SK-N-SH treated with all-trans-retinoic acid at 6 μM for 48 hours (cell line): ENCODE results near the gene DOC2B.

ENCODE experiments used
- RARB ChIP-seq: fragments of 250-450 bp; sonication (Bioruptor Pico); IDR thresholded peaks from 2 replicates; pipeline ENCODE4 v1.8.0; 2021; ENCODE audit warnings: mild to moderate bottlenecking, moderate library complexity
- TCF4 ChIP-seq: fragments of 250-450 bp; sonication (Bioruptor Pico); IDR thresholded peaks from 2 replicates; pipeline ENCODE4 v1.8.0; 2021; ENCODE audit warnings: mild to moderate bottlenecking, moderate library complexity, borderline replicate concordance
- ZNF70 ChIP-seq: fragments of 450-650 bp; formaldehyde crosslinking; IDR thresholded peaks from 2 replicates; pipeline ENCODE4 v1.5.0; 2020; ENCODE audit warnings: mild to moderate bottlenecking, moderate library complexity
- ZNF8 ChIP-seq: fragments of 450-650 bp; formaldehyde crosslinking; IDR thresholded peaks from 2 replicates; pipeline ENCODE4 v1.5.0; 2020; ENCODE audit warnings: mild to moderate bottlenecking, moderate library complexity
- TF ChIP-seq, protein P1 (sequence below): fragments of 250-450 bp; sonication (Bioruptor Pico); IDR thresholded peaks from 2 replicates; pipeline ENCODE4 v1.8.0; 2021; ENCODE audit warnings: low read depth, mild to moderate bottlenecking, moderate library complexity, borderline replicate concordance
- TF ChIP-seq, protein P2 (sequence below): fragments of 250-450 bp; sonication (Bioruptor Pico); IDR thresholded peaks from 2 replicates; pipeline ENCODE4 v1.5.0; 2020; ENCODE audit warnings: mild to moderate bottlenecking, moderate library complexity

DNA sequence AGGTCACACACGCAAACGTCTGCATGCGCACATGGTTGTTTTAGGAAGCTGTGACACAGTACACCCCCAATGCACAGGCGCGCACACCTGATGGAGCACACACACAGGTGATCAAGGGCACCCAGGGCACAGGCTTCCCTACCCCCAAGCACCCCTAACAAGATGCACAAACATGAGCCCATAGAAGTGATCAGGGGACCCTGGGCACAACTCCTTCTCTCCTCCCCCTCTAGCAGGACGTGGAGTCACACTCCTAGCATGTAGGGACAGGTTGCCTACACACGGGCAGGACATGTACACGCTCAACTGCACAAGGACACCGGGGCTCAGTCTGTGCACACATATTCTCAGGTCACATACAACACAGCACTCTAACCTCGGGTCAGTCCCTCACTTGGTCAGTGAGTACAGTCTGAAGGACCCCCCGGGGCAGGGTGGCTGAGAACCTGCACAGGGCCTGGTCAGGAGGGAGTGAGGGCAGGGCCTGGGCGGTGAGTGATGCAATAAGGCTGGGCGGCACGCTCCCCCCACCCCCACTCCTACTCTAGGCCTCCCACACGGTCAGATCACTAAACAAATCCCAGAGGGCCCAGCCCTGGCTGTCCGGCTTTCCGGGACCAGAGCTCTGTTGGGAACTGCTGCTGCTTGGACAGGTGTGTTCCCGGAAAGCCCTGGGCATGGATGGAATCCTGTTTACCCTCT lies 751 bp upstream of the DOC2B start:
- TF ChIP-seq RARB, result no peak
- TF ChIP-seq, protein P1, sequence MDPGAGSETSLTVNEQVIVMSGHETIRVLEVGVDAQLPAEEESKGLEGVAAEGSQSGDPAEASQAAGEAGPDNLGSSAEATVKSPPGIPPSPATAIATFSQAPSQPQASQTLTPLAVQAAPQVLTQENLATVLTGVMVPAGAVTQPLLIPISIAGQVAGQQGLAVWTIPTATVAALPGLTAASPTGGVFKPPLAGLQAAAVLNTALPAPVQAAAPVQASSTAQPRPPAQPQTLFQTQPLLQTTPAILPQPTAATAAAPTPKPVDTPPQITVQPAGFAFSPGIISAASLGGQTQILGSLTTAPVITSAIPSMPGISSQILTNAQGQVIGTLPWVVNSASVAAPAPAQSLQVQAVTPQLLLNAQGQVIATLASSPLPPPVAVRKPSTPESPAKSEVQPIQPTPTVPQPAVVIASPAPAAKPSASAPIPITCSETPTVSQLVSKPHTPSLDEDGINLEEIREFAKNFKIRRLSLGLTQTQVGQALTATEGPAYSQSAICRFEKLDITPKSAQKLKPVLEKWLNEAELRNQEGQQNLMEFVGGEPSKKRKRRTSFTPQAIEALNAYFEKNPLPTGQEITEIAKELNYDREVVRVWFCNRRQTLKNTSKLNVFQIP (CRISPR knock-in tag), result no peak
- TF ChIP-seq TCF4 (CRISPR knock-in tag), result no peak
- TF ChIP-seq, protein P2, sequence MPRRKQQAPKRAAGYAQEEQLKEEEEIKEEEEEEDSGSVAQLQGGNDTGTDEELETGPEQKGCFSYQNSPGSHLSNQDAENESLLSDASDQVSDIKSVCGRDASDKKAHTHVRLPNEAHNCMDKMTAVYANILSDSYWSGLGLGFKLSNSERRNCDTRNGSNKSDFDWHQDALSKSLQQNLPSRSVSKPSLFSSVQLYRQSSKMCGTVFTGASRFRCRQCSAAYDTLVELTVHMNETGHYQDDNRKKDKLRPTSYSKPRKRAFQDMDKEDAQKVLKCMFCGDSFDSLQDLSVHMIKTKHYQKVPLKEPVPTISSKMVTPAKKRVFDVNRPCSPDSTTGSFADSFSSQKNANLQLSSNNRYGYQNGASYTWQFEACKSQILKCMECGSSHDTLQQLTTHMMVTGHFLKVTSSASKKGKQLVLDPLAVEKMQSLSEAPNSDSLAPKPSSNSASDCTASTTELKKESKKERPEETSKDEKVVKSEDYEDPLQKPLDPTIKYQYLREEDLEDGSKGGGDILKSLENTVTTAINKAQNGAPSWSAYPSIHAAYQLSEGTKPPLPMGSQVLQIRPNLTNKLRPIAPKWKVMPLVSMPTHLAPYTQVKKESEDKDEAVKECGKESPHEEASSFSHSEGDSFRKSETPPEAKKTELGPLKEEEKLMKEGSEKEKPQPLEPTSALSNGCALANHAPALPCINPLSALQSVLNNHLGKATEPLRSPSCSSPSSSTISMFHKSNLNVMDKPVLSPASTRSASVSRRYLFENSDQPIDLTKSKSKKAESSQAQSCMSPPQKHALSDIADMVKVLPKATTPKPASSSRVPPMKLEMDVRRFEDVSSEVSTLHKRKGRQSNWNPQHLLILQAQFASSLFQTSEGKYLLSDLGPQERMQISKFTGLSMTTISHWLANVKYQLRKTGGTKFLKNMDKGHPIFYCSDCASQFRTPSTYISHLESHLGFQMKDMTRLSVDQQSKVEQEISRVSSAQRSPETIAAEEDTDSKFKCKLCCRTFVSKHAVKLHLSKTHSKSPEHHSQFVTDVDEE (CRISPR knock-in tag), result no peak
- no peak for TF ChIP-seq ZNF70 (CRISPR knock-in tag)
- TF ChIP-seq ZNF8 (CRISPR knock-in tag), result no peak
